Measurements from ENCODE around the gene C18orf32.

The C18orf32 gene

GRCh38 chr18:49435170-49435569 lies 51.9 kb downstream of the C18orf32 start:
- no peak overlapping the region for H3K4me3 ChIP-seq (replicated peaks; ENCODE audit: low read depth, low read length)
- DNase-seq (ENCODE audit: low read depth) = no peak
- no peak for TF ChIP-seq CTCF (IDR thresholded peaks at IDR 0.05; ENCODE audit: low read length, missing control alignments)

GRCh38 chr18:49432602-49433001 lies 54.4 kb downstream of the C18orf32 start:
- TF ChIP-seq CTCF (IDR thresholded peaks at IDR 0.05; ENCODE audit: low read length, missing control alignments) = no peak
- no peak for DNase-seq (ENCODE audit: low read depth)
- no peak overlapping the region for H3K4me3 ChIP-seq (replicated peaks; ENCODE audit: low read depth, low read length)

GRCh38 chr18:49431165-49431962 lies 55.7 kb downstream of the C18orf32 start:
- no peak for DNase-seq (ENCODE audit: low read depth)
- TF ChIP-seq CTCF (IDR thresholded peaks at IDR 0.05; ENCODE audit: low read length, missing control alignments) = no peak

More at GRCh38 chr18:49431165-49431962, 55.7 kb downstream of the C18orf32 start:
- no peak overlapping the region for H3K4me3 ChIP-seq (replicated peaks; ENCODE audit: low read depth, low read length)
